ENCODE results near the gene FN1.

The FN1 gene

GRCh38 chr2:215441560-215442400 lies 5.9 kb upstream of the FN1 start:
- no peak for DNase-seq

DNA sequence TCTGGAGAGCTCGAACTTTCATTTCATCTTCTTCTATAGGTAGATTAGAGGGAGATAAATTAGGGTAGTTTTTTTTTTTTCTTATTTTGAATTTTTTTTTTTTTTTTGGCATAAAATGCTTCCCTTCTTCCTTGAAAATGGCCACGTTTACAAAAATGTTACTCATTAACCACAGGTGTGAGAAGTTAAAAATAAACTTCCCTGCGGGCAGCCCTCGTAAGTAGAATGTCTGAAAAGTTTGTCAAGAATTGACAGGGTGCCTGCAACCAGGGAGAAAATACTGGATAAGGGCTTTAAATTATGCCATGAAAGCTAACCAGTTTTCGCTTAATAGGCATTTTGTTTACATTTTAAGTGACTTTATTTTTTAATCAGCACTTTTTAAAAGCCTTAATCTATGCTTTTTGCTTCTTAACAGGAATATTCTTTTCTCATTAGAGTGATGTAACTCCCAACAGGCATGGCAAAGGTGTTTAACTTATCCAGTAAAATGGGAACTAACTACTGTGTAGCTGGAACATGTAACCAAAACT lies 4.2 kb upstream of the FN1 start:
- no peak for DNase-seq

DNA sequence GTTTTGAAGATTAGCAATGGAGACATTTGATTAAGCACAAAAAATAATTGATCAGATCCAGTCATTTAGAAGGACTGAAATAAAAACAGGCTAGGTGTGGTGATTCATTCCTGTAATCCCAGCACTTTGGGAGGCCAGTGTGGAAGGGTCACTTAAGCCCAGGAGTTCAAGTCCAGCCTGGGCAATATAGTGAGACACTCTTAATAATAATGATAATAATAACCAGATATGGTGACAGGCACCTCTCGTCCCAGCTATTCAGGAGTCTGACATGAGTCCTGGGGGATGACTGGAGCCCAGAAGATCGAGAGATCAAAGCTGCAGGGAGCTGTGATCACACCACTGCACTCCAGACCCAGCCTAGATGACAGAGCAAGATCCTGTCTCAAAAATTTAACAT lies 3.5 kb upstream of the FN1 start:
- DNase-seq = no peak

GRCh38 chr2:215437614-215438013 lies 1.7 kb upstream of the FN1 start:
- DNase-seq = no peak

DNA sequence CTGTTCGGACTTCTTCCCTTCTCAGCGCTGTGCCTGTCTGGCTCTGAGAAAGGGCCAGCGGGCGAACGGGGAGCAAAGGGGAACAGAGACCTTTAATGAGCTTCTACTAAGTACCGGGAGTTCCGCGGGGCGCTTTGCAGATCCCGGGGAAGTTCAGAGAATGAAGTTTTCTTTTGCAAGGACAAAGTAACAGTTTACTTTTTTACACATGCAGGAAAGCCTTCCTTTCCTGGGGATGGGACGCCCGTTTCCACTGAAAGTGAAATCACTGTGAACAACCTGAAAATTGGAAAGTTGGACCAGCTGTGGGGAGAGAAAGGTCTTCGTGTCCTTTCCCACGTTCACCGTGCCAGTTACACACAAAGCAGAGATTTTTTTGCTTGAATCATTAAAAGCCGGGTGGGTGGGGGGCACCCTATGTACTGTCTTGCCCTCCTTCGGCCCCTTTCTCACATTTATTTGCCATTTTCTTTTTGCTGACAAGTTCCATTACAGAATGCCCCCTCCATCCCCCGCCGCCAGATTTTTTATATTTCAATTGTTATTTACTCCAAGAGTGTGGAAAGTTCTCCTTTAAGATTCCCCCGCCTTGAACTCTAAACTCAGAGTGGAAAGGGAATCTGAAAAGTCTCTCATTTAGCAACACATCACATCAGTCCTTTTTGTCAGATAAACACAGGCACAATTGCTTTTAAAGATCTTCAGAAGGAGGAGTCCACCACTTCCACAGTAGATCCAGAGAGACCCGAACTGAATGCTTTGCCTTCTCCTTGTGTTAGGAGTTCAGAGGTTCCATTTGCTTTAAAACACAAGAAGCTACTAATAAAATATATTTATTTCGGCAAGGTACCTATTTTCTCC lies 1.1 kb upstream of the FN1 start:
- DNase-seq = no peak

GRCh38 chr2:215435280-215435869 lies 493 bp downstream of the FN1 start:
- peak in 1 of 2 experiments; percentile 36 for DNase-seq

GRCh38 chr2:215434447-215435279 lies 1.2 kb downstream of the FN1 start:
- no peak for DNase-seq

DNA sequence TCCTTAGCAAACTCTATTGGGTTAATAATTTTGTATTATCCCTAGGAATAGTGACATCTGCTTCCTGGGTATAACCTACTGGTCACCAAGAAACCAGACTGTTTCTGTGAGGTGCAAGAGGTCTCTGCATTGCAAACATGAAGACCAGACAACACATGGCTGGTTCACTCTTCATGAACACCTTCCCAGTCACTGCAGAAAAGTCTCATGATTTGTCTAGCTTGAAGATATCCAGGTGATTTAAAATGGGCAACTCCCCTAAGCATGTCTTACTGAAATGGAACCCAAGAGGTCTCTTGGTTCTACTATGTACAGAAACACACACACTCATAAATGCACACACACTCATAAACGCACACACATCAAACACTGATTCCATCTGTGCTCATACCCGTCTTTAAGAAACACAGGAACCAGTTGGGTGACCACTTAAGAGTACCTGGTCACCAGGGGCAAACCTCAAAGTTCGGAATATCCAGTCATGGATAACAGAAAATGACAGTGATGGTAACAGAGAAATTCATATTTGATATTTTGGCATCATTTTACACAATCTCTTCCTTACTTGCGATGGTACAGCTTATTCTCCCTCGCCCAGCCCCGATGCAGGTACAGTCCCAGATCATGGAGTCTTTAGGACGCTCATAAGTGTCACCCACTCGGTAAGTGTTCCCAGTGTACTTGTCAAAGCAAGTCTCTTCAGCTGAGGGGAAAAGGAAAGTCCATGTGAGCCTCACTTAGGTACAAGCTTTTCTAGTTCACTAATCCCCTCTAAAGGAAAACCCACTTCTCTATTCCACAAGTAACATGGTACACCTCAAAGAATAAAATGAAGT lies 2.9 kb downstream of the FN1 start:
- DNase-seq = no peak

GRCh38 chr2:215431778-215432758 lies 3.8 kb downstream of the FN1 start:
- DNase-seq = no peak

GRCh38 chr2:215431290-215431689 lies 4.6 kb downstream of the FN1 start:
- no peak for DNase-seq

DNA sequence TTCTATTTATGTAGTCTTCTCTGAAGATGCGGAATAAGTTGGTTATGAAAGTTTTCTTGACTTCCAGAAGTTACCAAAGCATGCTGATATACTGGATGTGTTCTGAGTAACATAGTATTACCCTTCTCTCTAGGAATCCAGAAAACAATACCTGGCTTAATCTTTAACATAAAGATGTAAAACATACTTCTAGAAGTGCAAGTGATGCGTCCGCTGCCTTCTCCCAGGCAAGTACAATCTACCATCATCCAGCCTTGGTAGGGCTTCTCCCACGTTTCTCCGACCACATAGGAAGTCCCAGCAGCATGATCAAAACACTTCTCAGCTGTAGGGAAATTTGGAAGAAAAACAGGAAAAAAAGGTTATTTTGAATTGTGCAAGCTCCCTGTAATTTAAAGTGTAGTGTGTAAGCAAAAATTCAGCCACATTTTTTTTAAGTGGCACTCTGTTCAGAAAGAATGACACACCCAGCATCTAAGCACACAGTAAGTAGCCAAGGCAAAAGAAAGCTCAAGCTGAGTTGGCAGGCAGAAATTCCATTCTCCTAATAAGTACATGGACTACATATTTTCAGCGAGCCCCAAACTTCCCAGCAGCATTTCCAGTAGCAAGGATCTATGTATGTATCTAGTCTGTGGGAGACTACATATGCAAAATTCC lies 5.2 kb downstream of the FN1 start:
- no peak for DNase-seq

DNA sequence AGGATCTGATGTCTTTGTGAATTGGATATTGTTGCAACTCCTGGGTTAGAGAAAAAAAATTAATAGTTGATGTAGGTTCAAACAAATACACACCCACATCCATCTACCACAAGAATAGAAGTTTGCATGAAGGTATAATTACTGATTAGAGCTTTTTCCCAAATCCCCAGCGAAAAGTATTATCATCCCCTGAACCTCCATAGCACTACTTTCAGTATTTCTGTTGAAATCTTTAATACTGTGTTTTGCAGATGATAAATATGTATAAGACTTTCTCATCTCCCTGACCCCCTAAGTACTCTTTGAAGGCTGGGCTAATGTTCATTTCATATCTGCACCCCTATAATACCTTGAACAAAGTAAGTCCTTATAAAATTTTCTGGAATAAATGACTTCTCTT lies 6.4 kb downstream of the FN1 start:
- no peak for DNase-seq

DNA sequence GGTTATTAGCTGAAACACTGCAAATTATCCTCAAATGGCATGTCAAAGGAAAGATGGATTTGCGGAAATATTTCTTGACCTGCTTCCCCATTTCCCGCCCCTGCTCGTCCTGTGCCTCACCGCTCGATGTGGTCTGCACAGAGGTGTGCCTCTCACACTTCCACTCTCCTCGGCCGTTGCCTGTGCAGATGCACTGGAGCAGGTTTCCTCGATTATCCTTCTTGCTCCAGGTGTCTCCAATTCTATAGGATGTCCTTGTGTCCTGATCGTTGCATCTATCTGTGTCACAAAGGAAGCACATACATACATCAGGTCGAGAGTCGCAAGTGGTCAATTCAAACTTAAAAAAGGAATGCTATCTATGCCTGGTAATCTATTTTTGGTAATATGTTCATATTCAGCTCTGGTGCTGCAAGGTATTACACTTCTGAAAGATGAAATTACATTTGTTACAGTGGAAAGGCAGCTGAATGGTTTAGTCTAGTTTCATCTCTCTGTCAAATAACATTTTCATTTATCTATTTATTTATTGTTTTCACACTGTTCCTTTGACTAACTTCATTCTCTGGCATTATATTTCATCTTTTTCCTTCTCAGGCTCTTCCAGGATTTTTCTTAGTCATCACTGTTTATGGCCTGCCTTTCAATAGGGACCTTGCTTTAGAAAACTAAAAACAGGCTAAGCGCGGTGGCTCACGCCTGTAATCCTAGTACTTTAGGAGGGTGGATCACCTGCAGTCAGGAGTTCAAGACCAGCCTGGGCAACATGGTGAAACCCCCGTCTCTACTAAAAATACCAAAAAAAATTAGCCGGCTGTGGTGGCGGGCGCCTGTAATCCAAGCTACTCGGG lies 7.6 kb downstream of the FN1 start:
- DNase-seq = no peak

GRCh38 chr2:215427585-215427984 lies 8.3 kb downstream of the FN1 start:
- DNase-seq = no peak

GRCh38 chr2:215425021-215425782 lies 10.7 kb downstream of the FN1 start:
- no peak for DNase-seq

GRCh38 chr2:215423928-215424540 lies 11.8 kb downstream of the FN1 start:
- DNase-seq = no peak

DNA sequence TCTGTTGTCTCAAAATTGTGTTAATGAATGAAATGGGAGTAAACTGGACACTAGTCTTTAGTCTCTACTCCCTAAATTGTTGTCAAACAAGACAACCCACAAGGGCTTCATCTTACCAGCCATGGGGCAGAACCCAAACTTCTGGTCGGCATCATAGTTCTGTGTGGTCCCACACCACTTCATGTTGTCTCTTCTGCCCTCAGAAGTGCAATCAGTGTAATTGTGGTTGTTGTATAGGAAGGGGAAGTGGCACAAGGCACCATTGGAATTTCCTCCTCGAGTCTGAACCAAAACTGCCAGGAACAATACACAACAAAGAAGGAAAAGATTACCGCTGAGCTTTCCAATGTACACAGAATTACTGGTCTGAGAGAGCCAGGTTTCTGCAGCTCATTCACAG lies 12.6 kb downstream of the FN1 start:
- no peak for DNase-seq
